OCI-LY7 (cell line): ENCODE measurements around the gene AADACL3. TPM values are rescaled to one million over a fixed set of nuclear protein-coding genes. Genes with fewer than 3 reads are reported as not detected.

Experiments used
- BruUV-seq: library from RNA; stranded (reverse); fragments of 400-500 nt; replicated peaks from 2 replicates; lab custom pipeline; 2021; lab: Mats Ljungman, UMichigan
- CTCF ChIA-PET: fragments of 300-600 bp; sonication (Branson Sonifier 250); formaldehyde crosslinking; loops from one replicate; lab custom pipeline; 2022; ENCODE audit warnings: antibody characterized with exemption; ENCODE audit not compliant: unreplicated experiment; lab: Charles Lee
- POLR2A ChIA-PET: fragments of 300-600 bp; sonication (Branson Sonifier 250); formaldehyde crosslinking; loops from one replicate; lab custom pipeline; 2022; ENCODE audit warnings: antibody characterized with exemption; lab: Charles Lee
- DNase-seq: peaks from one replicate; pipeline ENCODE4 v3.0.0-alpha.2; 2015; ENCODE audit warnings: low spot score
- H2AFZ ChIP-seq: fragments of 200-600 bp; sonication (generic), shearing (Covaris generic); 2 replicates; pipeline ENCODE4 v1.6.1; 2014; ENCODE audit warnings: mild to moderate bottlenecking, antibody characterized with exemption, low read length, moderate library complexity
- H3K27ac ChIP-seq: fragments of 200-600 bp; sonication (generic); 2 replicates; pipeline ENCODE4 v1.5.1; 2014; ENCODE audit warnings: mixed run types, low read depth, mild to moderate bottlenecking, moderate library complexity, low read length, inconsistent platforms; ENCODE audit not compliant: poor library complexity, severe bottlenecking
- H3K36me3 ChIP-seq: fragments of 200-600 bp; sonication (generic); 2 replicates; pipeline ENCODE4 v1.6.1; 2014; ENCODE audit warnings: mild to moderate bottlenecking, antibody characterized with exemption, low read length, moderate library complexity, mixed read lengths; ENCODE audit not compliant: insufficient read depth
- H3K4me1 ChIP-seq: fragments of 200-600 bp; sonication (generic); 2 replicates; pipeline ENCODE4 v1.5.1; 2014; ENCODE audit warnings: mild to moderate bottlenecking, low read length; ENCODE audit not compliant: insufficient read depth, poor library complexity, severe bottlenecking
- H3K4me2 ChIP-seq: fragments of 200-600 bp; sonication (generic); 2 replicates; pipeline ENCODE4 v1.6.1; 2014; ENCODE audit warnings: mild to moderate bottlenecking, low read length
- H3K4me3 ChIP-seq: fragments of 200-600 bp; sonication (generic); 2 replicates; pipeline ENCODE4 v1.5.1; 2014; ENCODE audit warnings: mild to moderate bottlenecking, low read depth, low read length; ENCODE audit not compliant: poor library complexity, severe bottlenecking
- H3K79me2 ChIP-seq: fragments of 200-600 bp; sonication (generic); 2 replicates; pipeline ENCODE4 v1.6.1; 2016; ENCODE audit warnings: low read depth, mild to moderate bottlenecking, low read length, moderate library complexity, mixed read lengths; ENCODE audit not compliant: insufficient read depth
- H3K9me2 ChIP-seq: fragments of 200-600 bp; sonication (generic); 2 replicates; pipeline ENCODE4 v1.6.1; 2016; ENCODE audit warnings: mild to moderate bottlenecking, low read length, mixed read lengths; ENCODE audit not compliant: insufficient read depth
- H3K9me3 ChIP-seq: fragments of 200-600 bp; sonication (generic); 2 replicates; pipeline ENCODE4 v1.6.1; 2014; ENCODE audit warnings: mild to moderate bottlenecking, mixed run types, low read length, mixed read lengths
- H4K20me1 ChIP-seq: fragments of 200-600 bp; sonication (generic); 2 replicates; pipeline ENCODE4 v1.6.1; 2014; ENCODE audit warnings: mild to moderate bottlenecking, antibody characterized with exemption, low read length, moderate library complexity, mixed read lengths; ENCODE audit not compliant: insufficient read depth
- CTCF ChIP-seq: fragments of 200-600 bp; sonication (generic); conservative IDR thresholded peaks from 2 replicates; pipeline ENCODE4 v1.5.1; 2014; ENCODE audit warnings: mild to moderate bottlenecking, antibody characterized with exemption, low read length, moderate library complexity, mixed read lengths
- EZH2phosphoT487 ChIP-seq: fragments of 200-600 bp; sonication (generic); IDR thresholded peaks from 2 replicates; pipeline ENCODE4 v1.6.1; 2018; ENCODE audit warnings: low read depth, borderline replicate concordance, mild to moderate bottlenecking, mixed run types, antibody characterized with exemption, low read length, moderate library complexity, mixed read lengths
- intact Hi-C: fragments of 100-400 bp; cut with micrococcal nuclease; formaldehyde crosslinking; loops from one replicate; pipeline ENCODE4 v1.10.0; 2022; ENCODE audit not compliant: unreplicated experiment
- total RNA-seq, 2 experiments: library from RNA; depleted of rRNA in 1 of 2; stranded (reverse); fragments of >200 nt in 1 of 2; shearing (Covaris generic) in 1 of 2; gene quantifications; 2 replicates each; pipeline ENCODE4 v1.2.3, GENCODE V29; 2014 to 2022

Gene AADACL3
- total RNA-seq, 2 experiments from 2014 or later, result not detected

GRCh38 chr1:12734651-12735050 lies 18.7 kb downstream of the AADACL3 start:
- CTCF ChIA-PET, result no interaction called here
- no peak for TF ChIP-seq CTCF
- no peak for TF ChIP-seq EZH2phosphoT487
- no peaks in the 10 kb centered on the region for H3K36me3 ChIP-seq
- H3K4me2 ChIP-seq, result no peak overlapping the region
- no peak overlapping the region for H2AFZ ChIP-seq
- H4K20me1 ChIP-seq, result no peaks in the 10 kb centered on the region
- POLR2A ChIA-PET, result no interaction called here
- intact Hi-C loops, result no loop called here
- H3K4me1 ChIP-seq, result no peaks in the 10 kb centered on the region
- no peaks in the 10 kb centered on the region for H3K9me3 ChIP-seq
- no peak for DNase-seq
- no peak overlapping the region for H3K4me3 ChIP-seq
- no TSS peak for BruUV-seq
- H3K27ac ChIP-seq, result no peak overlapping the region
- no peaks in the 10 kb centered on the region for H3K9me2 ChIP-seq
- no peaks in the 10 kb centered on the region for H3K79me2 ChIP-seq

- Histone ChIP-seq H3K27ac (no peak overlapping the region), H3K4me3 (no peak overlapping the region), H3K36me3 (no peaks in the 10 kb centered on the region), H3K9me2 (no peaks in the 10 kb centered on the region), H3K4me1 (no peaks in the 10 kb centered on the region), H3K79me2 (no peaks in the 10 kb centered on the region), H3K4me2 (no peak overlapping the region), H3K9me3 (no peaks in the 10 kb centered on the region), H2AFZ (no peak overlapping the region), H4K20me1 (no peaks in the 10 kb centered on the region)
- intact Hi-C loops, result no loop called here
- ChIA-PET CTCF (no interaction called here), POLR2A (no interaction called here)
- DNase-seq, result no peak
- no peak for TF ChIP-seq EZH2phosphoT487
- TF ChIP-seq CTCF, result no peak
- no TSS peak for BruUV-seq
These were observed 23.0 kb downstream of the AADACL3 start for GRCh38 chr1:12738934-12739333.

GRCh38 chr1:12739613-12740012 lies 23.7 kb downstream of the AADACL3 start:
- no TSS peak for BruUV-seq
- Histone ChIP-seq H3K79me2 (no peaks in the 10 kb centered on the region), H3K27ac (no peak overlapping the region), H3K9me3 (no peaks in the 10 kb centered on the region), H3K36me3 (no peaks in the 10 kb centered on the region), H3K4me2 (no peak overlapping the region), H3K9me2 (no peaks in the 10 kb centered on the region), H4K20me1 (no peaks in the 10 kb centered on the region), H2AFZ (no peak overlapping the region), H3K4me3 (no peak overlapping the region), H3K4me1 (no peaks in the 10 kb centered on the region)
- CTCF ChIA-PET, result no interaction called here
- intact Hi-C loops, result no loop called here
- no peak for TF ChIP-seq EZH2phosphoT487
- TF ChIP-seq CTCF, result no peak
- DNase-seq, result no peak
- POLR2A ChIA-PET, result no interaction called here
